Neuron (in vitro differentiated cells): Measurements from ENCODE around the gene IFI27L1.
"Not testable (repeated sequence)": the region's sequence is repeated elsewhere in the genome, so short reads cannot be mapped to it uniquely, and the experiment has no call there.

Experiments
- H2AFZ ChIP-seq: one replicate; pipeline ENCODE4 v1.6.1; 2013; ENCODE audit warnings: low read depth, mild to moderate bottlenecking, inconsistent platforms, low read length, moderate library complexity
- H3K27me3 ChIP-seq: one replicate; pipeline ENCODE4 v1.6.1; 2013; ENCODE audit warnings: low read length; ENCODE audit not compliant: insufficient read depth
- H3K36me3 ChIP-seq: one replicate; pipeline ENCODE4 v1.6.1; 2013; ENCODE audit warnings: low read length; ENCODE audit not compliant: insufficient read depth
- H3K4me1 ChIP-seq: one replicate; pipeline ENCODE4 v1.6.1; 2013; ENCODE audit warnings: low read length; ENCODE audit not compliant: insufficient read depth
- H3K4me3 ChIP-seq: 2 replicates; pipeline ENCODE4 v1.5.1; 2013; ENCODE audit warnings: mild to moderate bottlenecking, low read length, moderate library complexity
- H3K9me3 ChIP-seq: one replicate; pipeline ENCODE4 v1.6.1; 2013; ENCODE audit warnings: low read length

IFI27L1 gene

DNA sequence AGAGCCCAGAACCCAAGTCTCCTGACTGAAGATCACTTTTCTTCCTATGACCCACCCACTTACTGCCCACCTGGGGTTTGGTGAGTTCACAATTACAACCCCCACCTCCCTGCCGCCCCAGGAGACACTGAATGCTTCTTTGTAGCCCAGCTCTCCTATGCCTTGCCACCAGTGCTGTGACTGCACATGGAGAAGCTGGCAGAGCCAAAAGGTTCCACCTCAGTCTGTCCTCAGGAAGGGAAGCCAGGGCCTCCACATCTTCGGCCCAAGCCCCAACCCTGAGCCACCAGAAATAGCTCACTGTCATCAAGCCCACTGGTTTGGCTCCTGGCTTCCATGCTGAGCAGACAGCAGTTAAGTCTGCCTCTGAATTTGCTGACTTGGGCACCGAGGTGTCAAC lies 29.3 kb upstream of the IFI27L1 start:
- Histone ChIP-seq H3K36me3 (peaks cover 87% of the 10 kb centered on the region), H3K4me3 (no peak overlapping the region), H3K27me3 (no peaks in the 10 kb centered on the region), H2AFZ (no peak overlapping the region), H3K9me3 (no peaks in the 10 kb centered on the region), H3K4me1 (peaks cover 15% of the 10 kb centered on the region)

DNA sequence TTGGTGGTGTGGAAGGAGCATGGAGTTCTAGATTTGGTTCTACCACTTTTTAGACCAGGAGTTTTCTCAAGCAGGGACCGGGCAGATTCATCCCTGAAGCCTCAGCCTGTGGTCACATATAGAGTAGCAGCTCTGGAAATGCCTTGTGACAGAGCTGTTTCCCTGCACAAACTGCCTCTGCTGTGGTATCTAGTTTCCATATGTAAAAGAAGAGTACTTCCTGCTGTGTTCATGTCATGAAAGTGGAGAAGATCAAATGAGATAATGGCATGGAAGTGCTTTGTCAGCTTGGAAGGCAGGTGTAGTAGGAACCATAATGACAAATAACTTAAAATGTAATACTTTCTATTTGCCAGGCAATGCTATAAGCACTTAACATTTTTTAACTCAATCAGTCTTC lies 28.9 kb upstream of the IFI27L1 start:
- H3K9me3 ChIP-seq = no peaks in the 10 kb centered on the region
- H3K4me1 ChIP-seq = peaks cover 15% of the 10 kb centered on the region
- peaks cover 86% of the 10 kb centered on the region for H3K36me3 ChIP-seq
- H2AFZ ChIP-seq = no peak overlapping the region
- H3K4me3 ChIP-seq = no peak overlapping the region
- no peaks in the 10 kb centered on the region for H3K27me3 ChIP-seq

DNA sequence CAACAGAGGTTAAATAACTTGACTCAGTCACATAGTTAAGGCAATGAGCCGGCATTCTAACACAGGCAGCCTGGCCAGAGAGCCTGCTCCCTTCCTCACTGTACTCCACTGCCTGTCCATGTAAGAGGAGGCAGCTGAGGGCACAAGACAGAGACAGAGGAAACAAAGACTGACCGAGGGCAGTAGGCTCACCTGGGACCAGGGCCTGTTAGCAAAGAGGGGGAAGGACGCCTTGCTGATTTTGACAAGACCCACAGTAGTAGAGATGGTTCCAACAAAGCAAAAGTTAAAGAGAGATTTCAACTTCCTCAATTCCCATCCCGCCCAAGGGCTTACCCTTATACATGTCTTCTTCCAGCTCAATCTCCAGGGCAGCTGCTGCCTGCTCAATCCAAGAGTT lies 28.4 kb upstream of the IFI27L1 start:
- H3K9me3 ChIP-seq = no peaks in the 10 kb centered on the region
- H3K27me3 ChIP-seq = no peaks in the 10 kb centered on the region
- H3K4me3 ChIP-seq = no peak overlapping the region
- H3K36me3 ChIP-seq = peaks cover 86% of the 10 kb centered on the region
- no peak overlapping the region for H2AFZ ChIP-seq
- peaks cover 15% of the 10 kb centered on the region for H3K4me1 ChIP-seq

DNA sequence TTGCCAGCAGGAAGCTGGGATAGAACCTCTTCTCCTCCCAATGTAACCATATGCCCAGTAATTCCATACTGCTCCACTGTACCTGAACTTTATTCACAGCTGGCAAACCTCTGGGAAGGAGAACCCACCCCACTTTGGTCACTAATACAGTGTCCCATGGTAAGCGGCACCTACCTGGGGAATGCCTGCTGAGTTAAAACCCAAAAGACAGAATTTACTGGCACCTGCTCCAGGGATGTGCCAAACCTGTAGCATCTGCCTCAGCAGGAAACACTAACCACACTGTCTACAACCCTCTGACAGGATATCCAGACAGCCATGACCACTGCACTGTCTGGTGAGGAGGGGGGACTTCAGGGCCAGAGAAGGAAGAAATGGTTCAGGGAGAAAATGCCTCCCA lies 26.7 kb upstream of the IFI27L1 start:
- Histone ChIP-seq H2AFZ (no peak overlapping the region), H3K27me3 (no peaks in the 10 kb centered on the region), H3K4me3 (no peak overlapping the region), H3K4me1 (peaks cover 5% of the 10 kb centered on the region), H3K9me3 (no peaks in the 10 kb centered on the region), H3K36me3 (peaks cover 92% of the 10 kb centered on the region)

DNA sequence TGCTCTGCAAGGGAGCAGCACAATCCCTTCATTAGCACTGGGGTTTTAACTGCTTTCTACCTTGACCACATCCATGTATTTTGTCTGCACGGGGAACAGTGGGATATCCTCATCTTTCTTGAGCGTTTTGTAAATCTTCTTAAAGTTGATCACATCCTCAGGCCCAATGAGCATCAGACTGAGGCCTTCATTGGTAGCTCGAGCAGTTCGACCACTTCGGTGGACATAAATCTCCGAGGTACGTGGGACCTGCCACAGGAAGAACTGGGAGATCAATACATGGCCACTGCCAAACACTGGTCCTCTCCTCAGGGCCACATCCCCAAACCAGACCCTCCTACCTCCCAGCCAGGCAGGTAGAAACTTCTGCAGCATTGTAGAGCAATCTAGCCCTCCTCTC lies 26.2 kb upstream of the IFI27L1 start:
- Histone ChIP-seq H3K4me3 (no peak overlapping the region), H3K4me1 (peaks cover 4% of the 10 kb centered on the region), H2AFZ (no peak overlapping the region), H3K9me3 (no peaks in the 10 kb centered on the region), H3K27me3 (no peaks in the 10 kb centered on the region), H3K36me3 (peaks cover 91% of the 10 kb centered on the region)

DNA sequence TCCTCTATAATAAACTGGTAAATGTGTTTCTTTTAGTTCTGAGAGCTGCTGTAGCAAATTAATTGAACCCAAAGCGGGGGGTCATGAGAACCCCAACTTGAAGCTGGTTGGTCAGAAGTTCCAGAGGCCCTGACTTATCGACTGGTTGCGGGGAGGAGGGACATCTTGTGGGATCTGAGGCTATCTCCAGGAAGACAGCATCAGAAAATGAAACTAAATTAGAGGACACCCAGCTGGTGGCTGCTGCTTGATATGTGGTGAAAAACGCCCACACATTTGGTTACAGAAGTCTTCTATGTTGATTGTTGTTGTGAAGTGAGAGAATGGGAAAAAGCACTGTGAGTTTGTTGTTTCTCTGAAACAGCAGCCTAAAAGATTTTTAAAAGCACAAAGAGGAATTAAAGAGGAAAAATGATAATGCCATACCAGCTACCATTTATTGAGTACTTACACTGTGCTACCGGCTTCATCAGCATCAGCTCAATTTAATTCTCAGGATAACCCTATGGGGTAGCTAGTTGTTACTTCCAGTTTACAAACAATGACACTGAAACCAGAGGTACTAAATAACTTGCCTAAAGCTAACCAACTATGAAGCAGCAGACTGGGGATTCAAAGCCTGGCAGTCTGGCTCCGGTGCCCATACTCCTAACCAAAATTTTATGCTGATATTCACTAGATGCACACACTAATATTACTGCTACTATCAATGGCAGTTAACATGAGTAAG lies 24.4 kb upstream of the IFI27L1 start:
- Histone ChIP-seq H3K4me1 (peaks cover 4% of the 10 kb centered on the region), H3K9me3 (no peaks in the 10 kb centered on the region), H3K4me3 (no peak overlapping the region), H3K36me3 (peaks cover 94% of the 10 kb centered on the region), H3K27me3 (no peaks in the 10 kb centered on the region), H2AFZ (no peak overlapping the region)

DNA sequence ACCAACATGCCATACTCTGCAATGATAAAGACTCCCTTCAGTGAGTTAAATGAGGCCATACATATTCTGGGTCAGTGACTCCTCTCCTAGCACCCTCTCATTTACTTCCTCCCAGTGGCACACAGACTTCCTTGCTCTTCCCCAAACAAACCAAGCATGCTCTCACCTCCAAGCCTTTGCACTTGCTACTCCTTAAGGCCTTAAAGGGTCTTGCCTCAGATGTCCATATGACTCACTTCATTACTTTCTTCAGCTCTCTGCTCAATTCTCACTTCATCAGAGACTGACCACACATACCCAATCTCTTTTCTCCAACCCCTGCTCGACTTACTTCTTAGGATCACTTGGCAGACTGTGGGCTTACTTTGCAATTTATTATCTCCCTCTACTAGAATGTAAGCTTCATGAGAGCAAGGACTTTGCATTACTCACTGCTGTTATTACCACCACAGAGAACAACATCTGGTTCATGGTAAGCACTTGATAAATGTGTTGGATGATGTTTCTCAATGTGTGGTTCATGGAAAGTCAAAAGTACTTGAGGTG lies 22.9 kb upstream of the IFI27L1 start:
- Histone ChIP-seq H3K27me3 (no peaks in the 10 kb centered on the region), H3K4me3 (no peak overlapping the region), H3K36me3 (peaks cover 90% of the 10 kb centered on the region), H2AFZ (no peak overlapping the region), H3K9me3 (no peaks in the 10 kb centered on the region), H3K4me1 (peaks cover 4% of the 10 kb centered on the region)

DNA sequence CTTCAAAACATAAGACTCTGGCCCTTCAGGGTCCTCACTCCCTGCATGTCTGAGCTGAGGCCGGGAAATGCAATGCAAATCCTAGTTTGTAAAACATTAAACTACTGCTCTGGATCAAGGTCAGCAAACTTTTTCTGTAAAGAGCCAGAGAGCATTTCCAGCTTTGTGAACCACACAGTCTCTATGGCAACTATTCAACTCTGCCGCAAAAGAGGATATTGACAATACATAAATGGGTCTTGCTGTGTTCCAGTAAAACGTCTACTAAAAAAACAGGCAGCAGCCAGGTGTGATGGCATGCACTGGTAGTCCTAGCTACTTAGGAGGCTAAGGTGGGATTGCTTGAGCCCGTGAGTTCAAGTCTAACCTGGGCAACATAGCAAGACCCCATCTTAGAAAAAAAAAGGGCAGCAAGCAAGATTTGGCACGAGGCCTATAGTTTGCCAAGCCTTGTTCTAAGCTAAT lies 22.4 kb upstream of the IFI27L1 start:
- Histone ChIP-seq H2AFZ (no peak overlapping the region), H3K4me1 (peaks cover 4% of the 10 kb centered on the region), H3K4me3 (no peak overlapping the region), H3K27me3 (no peaks in the 10 kb centered on the region), H3K9me3 (no peaks in the 10 kb centered on the region), H3K36me3 (peaks cover 90% of the 10 kb centered on the region)

DNA sequence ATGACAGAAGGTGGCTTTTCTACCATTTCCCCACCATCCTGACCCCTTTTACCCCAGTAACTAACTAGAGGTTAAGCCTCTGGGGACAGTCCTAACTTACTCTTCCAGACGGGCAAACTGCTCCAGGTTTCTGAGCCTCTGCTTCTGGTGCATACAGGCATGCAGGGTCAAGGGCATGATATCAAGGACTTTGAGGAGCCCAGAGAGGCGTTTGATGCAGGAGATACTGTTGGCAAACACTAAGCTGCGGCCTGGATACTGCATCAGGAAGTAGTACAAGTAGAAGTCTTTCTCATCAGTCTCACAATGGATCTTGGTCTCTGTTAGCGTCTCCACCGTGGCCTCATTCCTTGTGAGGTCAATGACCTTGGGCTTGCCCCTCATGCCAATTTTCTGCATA lies 21.1 kb upstream of the IFI27L1 start:
- H3K9me3 ChIP-seq = no peaks in the 10 kb centered on the region
- peaks cover 4% of the 10 kb centered on the region for H3K4me1 ChIP-seq
- peaks cover 77% of the 10 kb centered on the region for H3K36me3 ChIP-seq
- H3K4me3 ChIP-seq = no peak overlapping the region
- no peak overlapping the region for H2AFZ ChIP-seq
- no peaks in the 10 kb centered on the region for H3K27me3 ChIP-seq

DNA sequence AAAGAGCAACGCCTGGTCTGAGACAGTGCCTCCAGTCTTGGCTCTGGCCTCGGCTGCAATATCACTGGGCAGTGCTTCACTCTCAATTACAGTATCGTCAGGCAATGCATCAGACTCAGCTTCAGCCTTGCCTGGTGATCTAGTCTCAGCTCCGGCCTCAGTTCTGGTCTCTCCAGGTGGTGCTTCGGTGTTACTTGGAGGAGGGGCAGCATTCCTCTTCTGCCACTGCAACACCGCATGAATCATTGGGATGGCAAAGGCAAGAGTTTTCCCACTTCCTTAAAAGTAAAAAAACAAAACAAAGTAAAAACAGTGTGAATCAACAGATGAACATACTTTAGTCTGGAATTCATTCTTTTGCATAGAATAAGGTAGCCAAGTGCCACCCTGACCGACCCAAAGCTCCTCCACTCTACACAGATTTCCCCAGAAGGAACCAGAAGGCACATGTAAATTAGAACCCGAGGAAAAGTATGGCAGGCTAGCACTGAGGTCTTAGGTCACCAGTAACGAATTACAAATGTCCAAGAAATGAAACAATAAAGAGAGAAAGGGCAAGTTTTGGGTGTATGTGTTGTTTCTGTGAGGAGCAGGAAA lies 18.7 kb upstream of the IFI27L1 start:
- no peaks in the 10 kb centered on the region for H3K9me3 ChIP-seq
- no peak overlapping the region for H3K4me3 ChIP-seq
- H3K36me3 ChIP-seq = peaks cover 54% of the 10 kb centered on the region
- peaks cover 4% of the 10 kb centered on the region for H3K4me1 ChIP-seq
- no peaks in the 10 kb centered on the region for H3K27me3 ChIP-seq
- no peak overlapping the region for H2AFZ ChIP-seq

DNA sequence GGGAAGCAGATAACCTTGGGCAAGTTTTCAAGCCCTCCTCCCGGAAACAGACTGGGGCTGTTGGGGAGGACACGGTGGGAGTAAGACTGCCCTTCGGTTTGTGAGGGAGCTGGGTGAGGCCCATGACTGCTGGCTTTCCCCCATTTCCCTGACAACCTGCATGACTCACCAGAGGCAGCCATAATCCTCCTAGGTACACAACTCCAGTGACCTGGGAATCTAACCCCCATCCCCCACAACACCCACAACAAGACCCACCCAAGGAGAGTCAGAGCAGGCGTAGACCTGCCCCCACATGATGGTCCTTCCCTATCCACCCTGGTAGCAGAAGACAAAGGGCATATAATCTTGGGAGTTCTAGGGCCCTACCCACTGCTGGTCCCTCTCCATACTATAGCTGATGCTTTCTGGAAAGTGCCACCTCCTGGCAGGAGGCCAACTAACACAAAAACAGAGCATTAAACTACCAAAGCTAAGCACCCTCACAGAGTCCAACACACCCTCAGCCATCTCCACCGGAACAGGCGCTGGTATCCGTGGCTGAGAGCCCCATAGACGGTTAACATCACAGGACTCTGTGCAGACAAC lies 14.9 kb upstream of the IFI27L1 start:
- no peaks in the 10 kb centered on the region for H3K4me1 ChIP-seq
- H3K27me3 ChIP-seq = no peaks in the 10 kb centered on the region
- H3K9me3 ChIP-seq = peaks cover 5% of the 10 kb centered on the region
- H3K4me3 ChIP-seq = no peak overlapping the region
- H2AFZ ChIP-seq = no peak overlapping the region
- peaks cover 17% of the 10 kb centered on the region for H3K36me3 ChIP-seq

DNA sequence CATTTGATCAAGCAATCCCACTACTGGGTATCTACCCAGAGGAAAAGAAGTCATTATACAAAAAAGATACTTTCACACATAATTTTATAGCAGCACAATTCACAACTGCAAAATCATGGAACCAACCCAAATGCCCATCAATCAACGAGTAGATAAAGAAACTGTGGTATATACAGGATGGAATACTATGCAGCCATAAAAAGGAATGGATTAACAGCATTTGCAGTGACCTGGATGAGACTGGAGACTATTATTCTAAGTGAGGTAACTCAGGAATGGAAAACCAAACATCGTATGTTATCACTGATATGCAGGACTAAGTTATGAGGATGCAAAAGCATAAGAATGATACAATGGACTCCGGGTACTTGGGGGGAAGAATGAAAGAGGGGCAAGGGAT lies 9.0 kb upstream of the IFI27L1 start:
- H3K4me1 ChIP-seq, H3K4me3 ChIP-seq, H3K27me3 ChIP-seq, H2AFZ ChIP-seq, H3K36me3 ChIP-seq: not testable (repeated sequence)
- H3K9me3 ChIP-seq = peaks cover 13% of the 10 kb centered on the region

DNA sequence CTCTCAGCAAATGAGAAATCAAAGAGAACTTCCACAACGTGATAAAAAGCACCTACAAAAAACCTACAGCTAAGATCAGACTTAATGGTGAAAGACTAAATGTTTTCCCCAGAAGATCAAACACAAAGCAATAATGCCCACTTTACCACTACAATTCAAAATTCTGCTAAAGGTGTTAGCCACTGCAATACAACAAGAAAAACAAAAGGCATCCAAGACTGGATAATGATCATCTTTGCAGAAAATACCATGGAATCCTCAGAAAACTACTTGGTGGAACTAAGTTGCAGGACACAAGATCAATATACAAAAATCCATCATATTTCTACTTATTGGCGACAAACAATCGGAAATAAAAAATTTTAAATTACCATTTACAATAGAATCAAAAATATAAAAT lies 6.6 kb upstream of the IFI27L1 start:
- Histone ChIP-seq H2AFZ (no peak overlapping the region), H3K4me3 (no peak overlapping the region), H3K4me1 (peaks cover 13% of the 10 kb centered on the region), H3K36me3 (peaks cover 32% of the 10 kb centered on the region), H3K9me3 (peaks cover 20% of the 10 kb centered on the region), H3K27me3 (no peaks in the 10 kb centered on the region)
